ENCODE data around the gene DOLPP1. TPM values are rescaled to one million over a fixed set of nuclear protein-coding genes. Genes with fewer than 3 reads are reported as not detected.

Gene DOLPP1
- total and polyA plus RNA-seq, 2 of the 13 experiments (the other 11 are each of a cell fraction or from before 2014, with no cell fraction given): 21.0 to 34.1 TPM

DNA sequence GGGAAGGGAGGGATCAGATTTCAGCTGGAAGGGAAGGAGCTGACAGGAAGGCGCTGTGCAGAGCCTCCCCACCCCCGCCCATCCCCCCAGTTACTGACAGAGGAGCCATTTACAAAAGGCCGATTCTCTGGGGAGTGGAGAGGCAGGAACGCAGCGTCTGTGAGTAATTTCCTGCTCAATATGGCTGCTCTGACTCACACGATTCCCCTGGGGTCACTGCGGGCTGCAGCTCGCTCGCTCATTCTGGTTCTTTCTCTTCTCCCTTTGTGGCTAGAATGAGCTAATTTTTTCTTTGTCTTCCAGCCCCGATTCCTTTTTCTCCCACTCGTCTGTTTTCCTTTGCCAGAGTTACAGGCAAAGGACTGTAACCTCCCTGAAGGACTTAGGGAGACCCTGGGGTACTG lies 59.1 kb downstream of the DOLPP1 start (continued):
- TF ChIP-seq, protein P1, sequence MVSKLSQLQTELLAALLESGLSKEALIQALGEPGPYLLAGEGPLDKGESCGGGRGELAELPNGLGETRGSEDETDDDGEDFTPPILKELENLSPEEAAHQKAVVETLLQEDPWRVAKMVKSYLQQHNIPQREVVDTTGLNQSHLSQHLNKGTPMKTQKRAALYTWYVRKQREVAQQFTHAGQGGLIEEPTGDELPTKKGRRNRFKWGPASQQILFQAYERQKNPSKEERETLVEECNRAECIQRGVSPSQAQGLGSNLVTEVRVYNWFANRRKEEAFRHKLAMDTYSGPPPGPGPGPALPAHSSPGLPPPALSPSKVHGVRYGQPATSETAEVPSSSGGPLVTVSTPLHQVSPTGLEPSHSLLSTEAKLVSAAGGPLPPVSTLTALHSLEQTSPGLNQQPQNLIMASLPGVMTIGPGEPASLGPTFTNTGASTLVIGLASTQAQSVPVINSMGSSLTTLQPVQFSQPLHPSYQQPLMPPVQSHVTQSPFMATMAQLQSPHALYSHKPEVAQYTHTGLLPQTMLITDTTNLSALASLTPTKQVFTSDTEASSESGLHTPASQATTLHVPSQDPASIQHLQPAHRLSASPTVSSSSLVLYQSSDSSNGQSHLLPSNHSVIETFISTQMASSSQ (IDR thresholded peaks at IDR 0.05; ENCODE audit: low read depth): 0 out of 2 replicates have a peak, but pooled peaks have one; percentile 31
- TF ChIP-seq, protein P1 (CRISPR knock-in tag; IDR thresholded peaks at IDR 0.05; ENCODE audit: borderline replicate concordance): no peak
- TF ChIP-seq GABPA (IDR thresholded peaks at IDR 0.05; ENCODE audit: low read depth, low read length) (peak; percentile 42), GABPA (CRISPR knock-in tag; IDR thresholded peaks at IDR 0.05; ENCODE audit: low read depth) (peak; percentile 73), THAP11 (CRISPR knock-in tag; IDR thresholded peaks at IDR 0.05) (peak; percentile 39), LRRFIP1 (CRISPR knock-in tag; conservative IDR thresholded peaks at IDR 0.05) (no peak; the same call in 1 of the 2 replicates), NFKBIZ (CRISPR knock-in tag; IDR thresholded peaks at IDR 0.05) (no peak), ZGPAT (CRISPR knock-in tag; IDR thresholded peaks at IDR 0.05) (peak; percentile 46; the same call in 1 of the 2 replicates), NFIC (IDR thresholded peaks at IDR 0.05; ENCODE audit: low read length) (no peak), FOSL1 (CRISPR knock-in tag; IDR thresholded peaks at IDR 0.05; ENCODE audit: borderline replicate concordance) (0 out of 2 replicates have a peak, but pooled peaks have one; percentile 22), SP1 (IDR thresholded peaks at IDR 0.05) (no peak), SP1 (CRISPR knock-in tag; IDR thresholded peaks at IDR 0.05) (peak; percentile 34), YY1 (IDR thresholded peaks at IDR 0.05; ENCODE audit: insufficient read depth, insufficient replicate concordance, low read depth, low read length) (peak; percentile 92), SSRP1 (CRISPR knock-in tag; IDR thresholded peaks at IDR 0.05) (no peak), BRD4 (CRISPR knock-in tag; IDR thresholded peaks at IDR 0.05) (peak; percentile 41; the same call in 1 of the 2 replicates), MTF1 (CRISPR knock-in tag; IDR thresholded peaks at IDR 0.05) (peak; percentile 67; the same call in 1 of the 2 replicates), JARID2 (CRISPR knock-in tag; IDR thresholded peaks at IDR 0.05; ENCODE audit: insufficient replicate concordance) (no peak)
- TF ChIP-seq, protein P2, sequence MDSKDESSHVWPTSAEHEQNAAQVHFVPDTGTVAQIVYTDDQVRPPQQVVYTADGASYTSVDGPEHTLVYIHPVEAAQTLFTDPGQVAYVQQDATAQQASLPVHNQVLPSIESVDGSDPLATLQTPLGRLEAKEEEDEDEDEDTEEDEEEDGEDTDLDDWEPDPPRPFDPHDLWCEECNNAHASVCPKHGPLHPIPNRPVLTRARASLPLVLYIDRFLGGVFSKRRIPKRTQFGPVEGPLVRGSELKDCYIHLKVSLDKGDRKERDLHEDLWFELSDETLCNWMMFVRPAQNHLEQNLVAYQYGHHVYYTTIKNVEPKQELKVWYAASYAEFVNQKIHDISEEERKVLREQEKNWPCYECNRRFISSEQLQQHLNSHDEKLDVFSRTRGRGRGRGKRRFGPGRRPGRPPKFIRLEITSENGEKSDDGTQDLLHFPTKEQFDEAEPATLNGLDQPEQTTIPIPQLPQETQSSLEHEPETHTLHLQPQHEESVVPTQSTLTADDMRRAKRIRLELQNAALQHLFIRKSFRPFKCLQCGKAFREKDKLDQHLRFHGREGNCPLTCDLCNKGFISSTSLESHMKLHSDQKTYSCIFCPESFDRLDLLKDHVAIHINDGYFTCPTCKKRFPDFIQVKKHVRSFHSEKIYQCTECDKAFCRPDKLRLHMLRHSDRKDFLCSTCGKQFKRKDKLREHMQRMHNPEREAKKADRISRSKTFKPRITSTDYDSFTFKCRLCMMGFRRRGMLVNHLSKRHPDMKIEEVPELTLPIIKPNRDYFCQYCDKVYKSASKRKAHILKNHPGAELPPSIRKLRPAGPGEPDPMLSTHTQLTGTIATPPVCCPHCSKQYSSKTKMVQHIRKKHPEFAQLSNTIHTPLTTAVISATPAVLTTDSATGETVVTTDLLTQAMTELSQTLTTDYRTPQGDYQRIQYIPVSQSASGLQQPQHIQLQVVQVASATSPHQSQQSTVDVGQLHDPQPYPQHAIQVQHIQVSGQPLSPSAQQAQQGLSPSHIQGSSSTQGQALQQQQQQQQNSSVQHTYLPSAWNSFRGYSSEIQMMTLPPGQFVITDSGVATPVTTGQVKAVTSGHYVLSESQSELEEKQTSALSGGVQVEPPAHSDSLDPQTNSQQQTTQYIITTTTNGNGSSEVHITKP (CRISPR knock-in tag; IDR thresholded peaks at IDR 0.05; ENCODE audit: low read depth): no peak
- TF ChIP-seq, protein P3, sequence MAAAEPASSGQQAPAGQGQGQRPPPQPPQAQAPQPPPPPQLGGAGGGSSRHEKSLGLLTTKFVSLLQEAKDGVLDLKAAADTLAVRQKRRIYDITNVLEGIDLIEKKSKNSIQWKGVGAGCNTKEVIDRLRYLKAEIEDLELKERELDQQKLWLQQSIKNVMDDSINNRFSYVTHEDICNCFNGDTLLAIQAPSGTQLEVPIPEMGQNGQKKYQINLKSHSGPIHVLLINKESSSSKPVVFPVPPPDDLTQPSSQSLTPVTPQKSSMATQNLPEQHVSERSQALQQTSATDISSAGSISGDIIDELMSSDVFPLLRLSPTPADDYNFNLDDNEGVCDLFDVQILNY (CRISPR knock-in tag; conservative IDR thresholded peaks at IDR 0.05): no peak

Data from HepG2 (cell line).